HG03139 (cell line): ENCODE data around the gene CCDC28A.

Experiments used
- ATAC-seq: cut with Tn5 transposase; IDR thresholded peaks from one replicate; pipeline ENCODE4 v1.9.1; 2021; ENCODE audit not compliant: unreplicated experiment

CCDC28A gene

GRCh38 chr6:138795809-138796603, 22.4 kb downstream of the CCDC28A start, which contains the start of gene ECT2L:
Gene ECT2L, plus strand, starts transcription at chr6:138796087. Its CDS starts 17,188 bp downstream, at chr6:138813275.
- ATAC-seq: no peak

- no peak for ATAC-seq
These were observed 23.2 kb downstream of the CCDC28A start for GRCh38 chr6:138796771-138797170.

- ATAC-seq: no peak
These were observed 24.4 kb downstream of the CCDC28A start for GRCh38 chr6:138797806-138798446.

GRCh38 chr6:138800377-138801150, 27.0 kb downstream of the CCDC28A start:
- no peak for ATAC-seq

- ATAC-seq: no peak
These were observed 29.8 kb downstream of the CCDC28A start for GRCh38 chr6:138803331-138803730.

GRCh38 chr6:138803861-138804260, 30.3 kb downstream of the CCDC28A start:
- no peak for ATAC-seq

GRCh38 chr6:138805016-138805765, 31.6 kb downstream of the CCDC28A start:
- ATAC-seq: no peak

GRCh38 chr6:138806889-138807288, 33.3 kb downstream of the CCDC28A start:
- ATAC-seq: no peak

- ATAC-seq: no peak
These were observed 36.1 kb downstream of the CCDC28A start for GRCh38 chr6:138809677-138810076.

- ATAC-seq: no peak
These were observed 38.3 kb downstream of the CCDC28A start for GRCh38 chr6:138811866-138812265.

GRCh38 chr6:138814179-138814834, 40.7 kb downstream of the CCDC28A start:
- ATAC-seq: no peak

GRCh38 chr6:138815221-138815620, 41.7 kb downstream of the CCDC28A start:
- no peak for ATAC-seq

- ATAC-seq: peak; percentile 50
These were observed 42.4 kb downstream of the CCDC28A start for GRCh38 chr6:138815797-138816528.

GRCh38 chr6:138817799-138818198, 44.2 kb downstream of the CCDC28A start:
- no peak for ATAC-seq

GRCh38 chr6:138818496-138819194, 45.1 kb downstream of the CCDC28A start:
- peak; percentile 71 for ATAC-seq

GRCh38 chr6:138821519-138821918, 48.0 kb downstream of the CCDC28A start:
- no peak for ATAC-seq

GRCh38 chr6:138824482-138825144, 51.0 kb downstream of the CCDC28A start:
- no peak for ATAC-seq

GRCh38 chr6:138830248-138830647, 56.7 kb downstream of the CCDC28A start:
- ATAC-seq: no peak

GRCh38 chr6:138832182-138832581, 58.6 kb downstream of the CCDC28A start:
- no peak for ATAC-seq
